Activated CD8-positive, alpha-beta memory T cell treated with anti-CD3 and anti-CD28 coated beads, Interleukin-2, amount 10 ng/mL, durations not matched to agents 7 days and 5 days (primary cell): ENCODE data around the gene PTPN4. TPM values are rescaled to one million over a fixed set of nuclear protein-coding genes. Genes with fewer than 3 reads are reported as not detected.

Source experiments
- ATAC-seq: fragments of 150-1000 bp; cut with Tn5 transposase; one replicate; pipeline ENCODE4 v1.10.0; 2021; ENCODE audit warnings: moderate library complexity
- CTCF ChIA-PET: fragments of 350-600 bp; sonication (Branson Sonifier 250); formaldehyde crosslinking; loops from one replicate; lab custom pipeline; 2021; ENCODE audit warnings: antibody characterized with exemption; lab: Charles Lee
- DNase-seq: peaks from one replicate; pipeline ENCODE4 v3.0.0-alpha.2; 2020
- H3K27ac Mint-ChIP-seq: one replicate; pipeline ENCODE4 v1.8.0; 2021; ENCODE audit warnings: mild to moderate bottlenecking, mixed read lengths
- H3K27me3 Mint-ChIP-seq: one replicate; pipeline ENCODE4 v1.8.0; 2021; ENCODE audit warnings: mixed read lengths
- H3K36me3 Mint-ChIP-seq: one replicate; pipeline ENCODE4 v1.8.0; 2021; ENCODE audit warnings: mild to moderate bottlenecking, mixed read lengths
- H3K4me1 Mint-ChIP-seq: one replicate; pipeline ENCODE4 v1.8.0; 2021; ENCODE audit warnings: mixed read lengths
- H3K4me3 Mint-ChIP-seq: one replicate; pipeline ENCODE4 v1.8.0; 2021; ENCODE audit warnings: mild to moderate bottlenecking, moderate library complexity, mixed read lengths
- H3K9me3 Mint-ChIP-seq: one replicate; pipeline ENCODE4 v1.8.0; 2022; ENCODE audit warnings: low read depth, mixed read lengths
- total RNA-seq, 2 experiments: library from RNA; stranded (reverse); gene quantifications; one replicate each; pipeline ENCODE4 v1.2.3, GENCODE V29; 2021

Gene PTPN4
- total RNA-seq, 2 experiments from 2014 or later: 76.4 to 92.2 TPM

DNA sequence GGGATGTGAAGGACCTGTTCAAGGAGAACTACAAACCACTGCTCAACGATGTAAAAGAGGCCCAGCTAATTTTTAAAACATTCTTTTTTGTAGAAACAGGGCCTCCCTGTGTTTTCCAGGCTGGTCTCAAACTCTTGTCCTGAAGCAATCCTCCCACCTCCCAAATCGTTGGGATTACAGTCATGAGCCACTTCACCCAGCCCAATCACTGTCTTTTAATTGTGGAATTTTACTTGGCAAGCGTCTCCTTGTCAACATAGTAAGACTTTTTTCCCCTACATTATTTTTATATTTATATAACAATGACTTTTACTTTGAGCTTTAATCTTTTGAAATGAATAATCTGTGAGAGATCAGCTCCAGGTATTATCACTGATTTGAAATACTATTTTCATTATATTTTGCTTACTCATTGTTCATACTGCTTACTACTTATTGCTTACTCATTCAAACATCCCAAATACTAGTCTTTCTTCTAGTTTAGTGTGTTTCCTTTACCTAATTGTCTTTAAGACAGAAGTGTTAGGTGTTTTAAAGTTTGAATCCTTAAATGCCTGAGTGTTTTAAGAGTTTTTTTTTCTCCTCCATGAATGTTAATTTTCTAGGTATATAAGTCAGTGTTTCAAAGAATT lies 48.9 kb downstream of the PTPN4 start:
- H3K27ac Mint-ChIP-seq: no peak overlapping the region
- H3K4me3 Mint-ChIP-seq: no peak overlapping the region
- CTCF ChIA-PET: no interaction called here
- peaks cover 36% of the 10 kb centered on the region for H3K36me3 Mint-ChIP-seq
- peaks cover 9% of the 10 kb centered on the region for H3K4me1 Mint-ChIP-seq
- no peaks in the 10 kb centered on the region for H3K27me3 Mint-ChIP-seq
- ATAC-seq (no peak), DNase-seq (no peak)
- peaks cover 6% of the 10 kb centered on the region for H3K9me3 Mint-ChIP-seq

DNA sequence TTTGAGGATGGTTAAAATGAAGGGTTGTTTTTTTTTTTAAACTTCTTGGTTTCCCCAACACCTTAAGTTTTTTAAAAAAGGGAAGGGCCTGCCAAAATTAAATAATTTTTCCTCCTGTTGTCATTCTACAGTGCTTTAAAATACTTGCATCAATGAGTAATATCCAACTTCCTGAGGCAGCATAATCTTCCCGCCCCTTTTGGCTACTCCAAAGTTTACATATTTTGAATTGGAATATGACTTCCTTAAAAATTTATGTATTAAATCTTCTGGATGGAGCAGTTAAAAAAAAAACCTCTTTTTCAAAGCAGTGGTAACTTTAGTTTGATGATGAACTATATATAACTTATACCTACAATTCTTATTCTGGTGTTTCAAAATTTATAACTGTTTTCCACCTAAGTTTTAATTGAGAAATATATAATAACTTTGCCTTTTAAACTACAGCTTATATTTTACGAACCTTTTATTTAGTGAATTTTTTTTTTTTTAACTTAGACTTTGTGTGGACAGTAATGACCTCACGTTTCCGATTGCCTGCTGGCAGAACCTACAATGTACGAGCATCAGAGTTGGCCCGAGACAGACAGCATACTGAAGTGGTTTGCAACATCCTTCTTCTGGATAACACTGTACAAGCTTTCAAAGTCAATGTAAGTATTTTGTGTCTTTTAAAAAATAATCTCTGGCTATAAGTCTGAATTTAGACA lies 49.8 kb downstream of the PTPN4 start:
- ATAC-seq (no peak), DNase-seq (no peak)
- no peak overlapping the region for H3K4me3 Mint-ChIP-seq
- CTCF ChIA-PET: no interaction called here
- peaks cover 32% of the 10 kb centered on the region for H3K36me3 Mint-ChIP-seq
- H3K27me3 Mint-ChIP-seq: no peaks in the 10 kb centered on the region
- no peak overlapping the region for H3K27ac Mint-ChIP-seq
- H3K4me1 Mint-ChIP-seq: peaks cover 4% of the 10 kb centered on the region
- H3K9me3 Mint-ChIP-seq: peaks cover 3% of the 10 kb centered on the region

DNA sequence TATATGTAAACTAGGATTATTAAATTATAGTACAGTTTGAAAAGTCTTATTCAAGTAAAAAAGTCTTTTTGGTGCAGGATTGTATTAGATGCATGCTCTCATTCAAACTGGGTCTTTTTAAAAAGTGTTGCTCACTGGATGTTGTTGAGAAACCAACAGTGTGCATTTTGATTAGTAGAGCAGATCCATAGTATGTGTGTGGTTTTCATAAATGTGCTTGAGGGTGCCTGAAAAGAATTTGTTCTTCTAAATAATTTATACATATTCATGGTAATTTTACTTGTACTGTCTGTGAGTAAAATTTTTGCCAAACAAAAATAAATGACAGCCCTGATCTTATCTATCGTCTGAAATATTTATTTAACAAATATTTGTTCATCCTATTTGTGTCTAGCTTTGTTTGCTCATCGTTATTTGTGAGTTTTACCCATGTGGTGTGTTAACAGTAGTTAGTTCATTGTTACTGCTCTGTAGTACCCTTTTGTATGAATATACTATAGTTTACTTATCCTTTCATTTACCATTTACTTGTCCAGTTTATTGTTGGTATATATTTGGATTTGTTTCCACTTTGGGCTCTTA lies 50.4 kb downstream of the PTPN4 start:
- no peak overlapping the region for H3K27ac Mint-ChIP-seq
- no peak for ATAC-seq
- DNase-seq: no peak
- peaks cover 4% of the 10 kb centered on the region for H3K4me1 Mint-ChIP-seq
- CTCF ChIA-PET: no interaction called here
- peaks cover 28% of the 10 kb centered on the region for H3K36me3 Mint-ChIP-seq
- H3K27me3 Mint-ChIP-seq: no peaks in the 10 kb centered on the region
- H3K9me3 Mint-ChIP-seq: peaks cover 1% of the 10 kb centered on the region
- H3K4me3 Mint-ChIP-seq: no peak overlapping the region

DNA sequence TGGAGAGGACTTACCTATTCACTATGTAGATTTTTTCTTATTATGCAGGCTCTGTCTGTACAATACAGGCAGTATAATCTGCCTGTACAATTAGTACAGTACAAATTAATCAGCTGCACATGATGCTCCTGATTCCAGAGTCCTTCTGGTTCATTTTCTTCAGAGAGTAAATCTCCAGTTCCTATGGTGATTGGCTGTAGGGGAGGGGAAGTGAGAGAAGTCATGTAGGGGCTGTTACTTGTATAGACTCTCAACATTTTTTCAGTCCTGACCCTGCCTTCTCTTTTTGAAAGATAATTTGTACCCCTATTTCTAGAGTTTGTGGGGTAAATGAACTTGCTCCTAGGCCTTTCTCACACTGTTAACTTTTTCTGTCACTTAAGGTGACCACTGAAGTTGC lies 54.5 kb downstream of the PTPN4 start:
- ATAC-seq (no peak), DNase-seq (no peak)
- Mint-ChIP-seq H3K4me3 (no peak overlapping the region), H3K27me3 (no peaks in the 10 kb centered on the region), H3K36me3 (peaks cover 43% of the 10 kb centered on the region), H3K9me3 (peaks cover 9% of the 10 kb centered on the region), H3K27ac (no peak overlapping the region), H3K4me1 (no peaks in the 10 kb centered on the region)
- CTCF ChIA-PET: interaction anchor here (1.6 kb wide), 1 partner anchor 111 kb away, joined by 6 read pairs; no protein-coding TSS in a partner anchor

DNA sequence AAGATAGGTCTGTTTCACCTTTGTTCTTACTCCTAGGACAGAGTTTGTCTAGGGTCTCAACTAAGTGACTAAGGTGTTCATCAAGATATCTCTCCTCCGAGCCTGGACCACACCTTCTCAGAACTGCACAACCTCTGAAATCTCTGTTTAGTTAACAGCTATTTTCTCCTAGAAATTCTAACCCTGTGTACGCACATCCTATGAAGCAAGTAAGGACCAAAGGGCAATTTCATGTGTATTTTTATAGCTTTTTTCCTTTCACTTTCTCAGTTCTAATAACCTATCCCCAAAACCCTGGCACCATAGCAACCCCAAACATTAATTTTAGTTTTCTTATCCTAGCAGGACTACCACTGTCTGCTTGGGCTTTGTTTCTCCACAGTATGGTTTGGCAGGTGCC lies 59.1 kb downstream of the PTPN4 start:
- DNase-seq (no peak), ATAC-seq (no peak)
- CTCF ChIA-PET: interaction anchor here (0.7 to 1.8 kb wide), 3 partner anchors 9 to 185 kb away, joined by 3 to 4 read pairs (median 3); no protein-coding TSS in a partner anchor
- Mint-ChIP-seq H3K9me3 (peaks cover 9% of the 10 kb centered on the region), H3K27ac (no peak overlapping the region), H3K27me3 (no peaks in the 10 kb centered on the region), H3K4me3 (no peak overlapping the region), H3K36me3 (peaks cover 34% of the 10 kb centered on the region), H3K4me1 (peaks cover 15% of the 10 kb centered on the region)

DNA sequence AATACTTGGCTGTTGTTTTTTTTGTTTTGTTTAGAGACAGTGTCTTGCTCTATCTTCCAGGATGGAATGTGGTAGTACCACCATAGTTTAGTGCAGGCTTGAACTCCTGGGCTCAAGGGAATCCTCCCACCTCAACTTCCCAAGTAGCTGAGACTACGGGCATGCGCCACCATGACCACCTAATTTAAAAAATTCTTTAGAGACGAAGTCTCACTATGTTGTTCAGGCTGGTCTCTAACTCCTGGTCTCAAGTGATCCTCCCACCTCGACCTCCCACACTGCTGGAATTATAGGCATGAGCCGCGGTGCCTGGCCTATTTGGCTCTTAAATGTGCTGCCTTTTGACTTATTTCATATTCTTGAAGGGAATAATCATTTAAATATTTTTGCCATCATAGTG lies 60.1 kb downstream of the PTPN4 start:
- Mint-ChIP-seq H3K4me1 (peaks cover 18% of the 10 kb centered on the region), H3K27ac (no peak overlapping the region), H3K36me3 (peaks cover 33% of the 10 kb centered on the region)

DNA sequence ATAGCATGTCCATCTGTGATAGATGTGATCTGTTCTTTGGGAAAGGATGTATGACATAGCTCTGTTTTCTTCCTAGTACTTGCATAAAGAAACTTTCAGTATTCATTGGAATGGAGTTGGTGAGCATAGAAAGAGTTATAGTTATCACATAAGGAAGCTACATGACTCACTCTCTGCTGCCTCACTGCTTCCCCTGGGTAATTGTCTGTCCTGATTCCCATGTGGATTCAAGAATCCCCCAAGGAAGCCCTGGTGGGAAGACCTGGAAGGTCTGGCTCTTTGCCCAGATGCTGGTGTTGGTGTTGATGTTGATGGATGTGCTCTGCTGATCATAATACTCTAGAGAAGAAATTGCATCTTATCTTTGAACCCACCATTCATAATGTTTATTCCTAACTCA lies 60.6 kb downstream of the PTPN4 start:
- DNase-seq (no peak), ATAC-seq (no peak)
- CTCF ChIA-PET: interaction anchor here (0.8 to 1.6 kb wide), 4 partner anchors 46 to 355 kb away, joined by 3 to 5 read pairs (median 4); no protein-coding TSS in a partner anchor
- H3K36me3 Mint-ChIP-seq: peaks cover 33% of the 10 kb centered on the region
- no peak overlapping the region for H3K27ac Mint-ChIP-seq
- H3K27me3 Mint-ChIP-seq: no peaks in the 10 kb centered on the region
- peaks cover 9% of the 10 kb centered on the region for H3K9me3 Mint-ChIP-seq
- peaks cover 18% of the 10 kb centered on the region for H3K4me1 Mint-ChIP-seq
- H3K4me3 Mint-ChIP-seq: no peak overlapping the region

More for the DNA sequence above, 60.1 kb downstream of the PTPN4 start:
- Mint-ChIP-seq H3K4me3 (no peak overlapping the region), H3K27me3 (no peaks in the 10 kb centered on the region), H3K9me3 (peaks cover 9% of the 10 kb centered on the region)
- ATAC-seq (no peak), DNase-seq (no peak)
- CTCF ChIA-PET: interaction anchor here (0.8 to 1.8 kb wide), 6 partner anchors 8 to 356 kb away, joined by 3 to 5 read pairs (median 4); no protein-coding TSS in a partner anchor

DNA sequence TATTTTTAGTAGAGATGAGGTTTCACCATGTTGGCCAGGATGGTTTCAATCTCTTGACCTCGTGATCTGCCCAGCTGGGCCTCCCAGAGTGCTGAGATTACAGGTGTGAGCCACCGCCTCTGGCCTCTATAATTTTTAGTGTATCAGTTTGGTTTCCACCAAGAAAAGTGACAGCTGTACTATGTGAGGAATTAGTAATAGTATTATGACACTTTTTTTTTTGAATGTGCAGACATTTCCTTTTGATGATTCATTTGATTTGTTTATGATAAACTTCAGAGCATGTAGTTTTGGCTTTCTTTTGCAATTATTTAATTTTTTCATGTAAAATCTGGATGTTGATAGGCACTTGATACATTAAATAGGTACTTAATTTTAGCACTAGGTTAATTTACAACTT lies 61.5 kb downstream of the PTPN4 start:
- H3K4me3 Mint-ChIP-seq: no peak overlapping the region
- peaks cover 31% of the 10 kb centered on the region for H3K36me3 Mint-ChIP-seq
- no peaks in the 10 kb centered on the region for H3K27me3 Mint-ChIP-seq
- peaks cover 20% of the 10 kb centered on the region for H3K4me1 Mint-ChIP-seq
- CTCF ChIA-PET: interaction anchor here (1.0 to 1.6 kb wide), 2 partner anchors 118 to 354 kb away, joined by 3 to 5 read pairs; no protein-coding TSS in a partner anchor
- no peak for ATAC-seq
- H3K27ac Mint-ChIP-seq: no peak overlapping the region
- H3K9me3 Mint-ChIP-seq: peaks cover 9% of the 10 kb centered on the region
- DNase-seq: no peak

DNA sequence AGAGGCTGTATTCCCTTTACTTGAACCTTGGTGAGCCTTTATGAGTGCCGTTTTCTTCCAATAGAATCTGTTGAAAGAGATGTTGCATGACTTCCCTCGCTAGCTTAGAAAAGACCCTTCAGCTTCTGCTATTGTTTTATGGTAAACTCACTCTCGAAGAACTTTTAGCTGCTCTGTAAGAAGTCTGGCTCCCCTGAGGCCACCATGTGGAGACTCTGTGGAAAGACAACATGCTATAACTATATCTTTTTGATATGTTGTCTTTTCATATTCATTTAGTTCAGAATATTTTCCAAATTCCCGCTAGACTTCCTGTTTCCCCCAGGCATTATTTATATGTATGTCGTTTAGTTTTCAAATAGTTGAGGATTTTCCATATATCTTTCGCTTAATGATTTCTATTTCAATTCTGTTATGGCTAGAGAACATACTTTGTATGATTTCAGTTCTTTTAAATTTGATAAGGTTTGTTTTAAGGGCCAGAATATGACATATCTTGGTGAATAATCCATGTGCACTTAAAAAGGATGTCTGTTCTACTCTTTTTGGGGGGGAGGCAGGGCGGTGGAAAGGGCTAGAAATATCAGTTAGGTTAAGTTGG lies 64.1 kb downstream of the PTPN4 start:
- no peak overlapping the region for H3K4me3 Mint-ChIP-seq
- no peaks in the 10 kb centered on the region for H3K27me3 Mint-ChIP-seq
- peaks cover 33% of the 10 kb centered on the region for H3K4me1 Mint-ChIP-seq
- no peaks in the 10 kb centered on the region for H3K9me3 Mint-ChIP-seq
- DNase-seq: peak; percentile 46
- no peak overlapping the region for H3K27ac Mint-ChIP-seq
- CTCF ChIA-PET: interaction anchor here (0.6 to 1.7 kb wide), 9 partner anchors 8 to 352 kb away, joined by 3 to 11 read pairs (median 4); no protein-coding TSS in a partner anchor
- no peak for ATAC-seq
- peaks cover 10% of the 10 kb centered on the region for H3K36me3 Mint-ChIP-seq

DNA sequence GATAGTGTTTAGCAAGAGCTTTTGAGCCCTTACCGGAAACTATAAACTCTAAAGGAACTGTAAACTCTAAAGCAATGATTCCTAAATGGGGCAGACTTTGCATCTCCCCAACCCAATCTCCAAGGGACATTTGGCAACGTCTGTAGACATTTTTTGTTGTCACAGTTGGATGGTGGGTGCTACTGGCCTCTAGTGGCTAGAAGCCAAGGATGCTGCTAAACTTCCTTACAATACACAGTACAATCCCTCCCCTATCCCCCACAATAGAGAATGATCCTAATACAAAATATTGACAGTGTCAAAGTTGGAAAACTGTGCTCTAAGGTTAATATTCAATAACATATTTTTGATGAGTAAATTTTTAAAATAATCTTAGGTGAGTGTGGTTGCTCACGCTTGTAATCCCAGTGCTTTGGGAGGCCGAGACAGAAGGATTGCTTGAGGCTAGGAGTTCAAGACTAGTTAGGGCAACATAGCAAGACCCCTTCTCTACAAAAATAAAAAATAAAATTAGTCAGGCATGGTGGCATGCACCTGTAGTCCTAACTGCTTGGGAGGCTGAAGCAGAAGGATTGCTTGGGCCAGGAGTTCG lies 66.7 kb downstream of the PTPN4 start:
- Mint-ChIP-seq H3K4me3 (no peak overlapping the region), H3K27me3 (no peaks in the 10 kb centered on the region), H3K36me3 (peaks cover 24% of the 10 kb centered on the region), H3K4me1 (peaks cover 35% of the 10 kb centered on the region), H3K9me3 (peaks cover 2% of the 10 kb centered on the region), H3K27ac (no peak overlapping the region)
- ATAC-seq: peak; percentile 56
- CTCF ChIA-PET: interaction anchor here (0.7 to 3.3 kb wide), 13 partner anchors 14 to 350 kb away, joined by 3 to 17 read pairs (median 4); partner anchors contain the start of gene PTPN4
- peak; percentile 59 for DNase-seq

DNA sequence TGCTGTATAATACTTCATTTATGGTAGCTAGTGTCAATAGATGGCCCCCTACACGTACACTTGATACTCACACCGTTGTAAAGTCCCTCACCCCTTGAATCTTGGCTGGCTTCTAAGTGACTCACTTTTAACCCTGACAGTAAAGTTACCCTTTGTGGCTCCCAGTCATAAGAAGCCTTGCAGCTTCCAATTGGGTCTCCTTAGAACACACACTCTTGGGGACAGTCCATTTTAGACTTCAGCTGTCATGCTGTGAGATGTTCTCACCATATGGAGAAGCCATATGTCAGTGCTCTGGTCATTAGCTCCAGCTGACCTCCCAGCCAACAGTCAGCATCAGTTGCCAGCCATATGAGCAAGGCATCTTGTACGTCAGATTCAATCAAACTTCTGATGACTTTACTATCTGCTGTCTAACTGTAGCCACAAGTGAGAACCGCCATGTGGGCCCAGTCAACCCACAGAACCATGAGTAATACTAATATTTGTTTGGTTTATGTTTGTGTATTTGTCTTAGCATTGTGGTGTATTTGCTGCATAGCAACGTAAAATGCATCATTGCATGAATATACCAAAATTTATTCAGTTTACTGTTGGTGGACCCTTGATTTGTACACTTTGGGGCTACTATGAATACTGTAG lies 68.3 kb downstream of the PTPN4 start:
- Mint-ChIP-seq H3K9me3 (peaks cover 2% of the 10 kb centered on the region), H3K27me3 (no peaks in the 10 kb centered on the region), H3K27ac (peak overlapping the region; percentile 46), H3K4me3 (no peak overlapping the region), H3K4me1 (peaks cover 27% of the 10 kb centered on the region), H3K36me3 (peaks cover 28% of the 10 kb centered on the region)
- DNase-seq (peak; percentile 60), ATAC-seq (peak; percentile 80)
- CTCF ChIA-PET: interaction anchor here (0.9 to 3.3 kb wide), 8 partner anchors 8 to 348 kb away, joined by 3 to 17 read pairs (median 3); partner anchors contain the start of gene PTPN4

DNA sequence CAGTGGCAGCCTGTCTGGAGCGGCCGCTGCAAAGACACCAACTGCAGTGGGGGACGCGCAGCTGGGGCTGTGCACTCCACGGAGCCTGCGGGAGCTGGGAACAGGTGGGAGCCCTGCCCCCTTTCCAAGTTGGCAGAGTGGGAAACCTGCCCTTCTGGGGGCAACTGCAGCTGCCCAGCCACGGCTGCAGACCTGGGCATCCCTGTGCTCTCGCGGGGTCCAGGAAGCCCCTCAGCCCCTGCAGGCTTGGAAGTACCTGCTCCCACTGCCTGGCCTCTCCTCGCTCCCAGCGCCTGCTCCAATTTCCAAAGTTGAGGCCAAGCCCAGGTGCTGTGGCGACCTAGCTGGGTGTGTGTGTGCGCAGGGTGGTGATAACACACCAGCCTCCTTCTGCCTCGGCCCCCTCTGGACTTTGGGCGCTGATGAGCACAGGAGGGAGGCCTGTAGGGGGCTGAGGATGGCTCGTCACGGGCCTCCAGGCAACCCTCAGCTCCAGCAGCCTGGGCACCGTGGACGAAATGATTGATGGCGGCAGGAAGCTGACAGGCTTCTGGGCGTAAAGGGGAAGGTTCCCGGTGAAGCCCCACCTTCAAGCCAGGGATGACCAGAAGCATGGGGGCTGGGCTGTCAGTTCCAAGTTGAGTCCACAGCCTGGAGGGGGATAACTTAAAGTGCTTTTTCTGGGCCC lies 76.9 kb downstream of the PTPN4 start:
- H3K4me1 Mint-ChIP-seq: peaks cover 9% of the 10 kb centered on the region
- CTCF ChIA-PET: no interaction called here
- H3K9me3 Mint-ChIP-seq: no peaks in the 10 kb centered on the region
- ATAC-seq (no peak), DNase-seq (no peak)
- no peak overlapping the region for H3K27ac Mint-ChIP-seq
- H3K36me3 Mint-ChIP-seq: peaks cover 12% of the 10 kb centered on the region
- H3K4me3 Mint-ChIP-seq: no peak overlapping the region
- no peaks in the 10 kb centered on the region for H3K27me3 Mint-ChIP-seq
